Mesodermal cell (in vitro differentiated cells): Measurements from ENCODE around the gene FSIP1.

Experiments
- H3K27ac ChIP-seq: 2 replicates; pipeline ENCODE4 v1.7.0; 2013; ENCODE audit warnings: mild to moderate bottlenecking, low read depth, low read length, moderate library complexity; ENCODE audit not compliant: severe bottlenecking
- H3K36me3 ChIP-seq: 2 replicates; pipeline ENCODE4 v1.7.1; 2013; ENCODE audit warnings: mild to moderate bottlenecking, low read length, moderate library complexity; ENCODE audit not compliant: control insufficient read depth, insufficient read depth
- H3K4me1 ChIP-seq: one replicate; pipeline ENCODE4 v1.7.1; 2013; ENCODE audit warnings: mild to moderate bottlenecking, low read length; ENCODE audit not compliant: insufficient read depth, control insufficient read depth, poor library complexity, severe bottlenecking
- H3K4me3 ChIP-seq: 2 replicates; pipeline ENCODE4 v1.7.0; 2013; ENCODE audit warnings: low read length, control low read depth, mild to moderate bottlenecking; ENCODE audit not compliant: insufficient read depth, poor library complexity, severe bottlenecking; ENCODE audit errors: extremely low read depth
- H3K9me3 ChIP-seq: 2 replicates; pipeline ENCODE4 v1.7.1; 2013; ENCODE audit warnings: mild to moderate bottlenecking, low read length, moderate library complexity; ENCODE audit not compliant: control insufficient read depth
- whole genome bisulfite sequencing, 2 experiments: methylation state at CpG; one replicate each; pipeline ENCODE4 v1.1.5; 2013; ENCODE audit warnings: missing lambda C conversion rate in 2 of 2; ENCODE audit not compliant: insufficient coverage in 2 of 2; 5-methylcytosine and 5-hydroxymethylcytosine counted together

Gene FSIP1

DNA sequence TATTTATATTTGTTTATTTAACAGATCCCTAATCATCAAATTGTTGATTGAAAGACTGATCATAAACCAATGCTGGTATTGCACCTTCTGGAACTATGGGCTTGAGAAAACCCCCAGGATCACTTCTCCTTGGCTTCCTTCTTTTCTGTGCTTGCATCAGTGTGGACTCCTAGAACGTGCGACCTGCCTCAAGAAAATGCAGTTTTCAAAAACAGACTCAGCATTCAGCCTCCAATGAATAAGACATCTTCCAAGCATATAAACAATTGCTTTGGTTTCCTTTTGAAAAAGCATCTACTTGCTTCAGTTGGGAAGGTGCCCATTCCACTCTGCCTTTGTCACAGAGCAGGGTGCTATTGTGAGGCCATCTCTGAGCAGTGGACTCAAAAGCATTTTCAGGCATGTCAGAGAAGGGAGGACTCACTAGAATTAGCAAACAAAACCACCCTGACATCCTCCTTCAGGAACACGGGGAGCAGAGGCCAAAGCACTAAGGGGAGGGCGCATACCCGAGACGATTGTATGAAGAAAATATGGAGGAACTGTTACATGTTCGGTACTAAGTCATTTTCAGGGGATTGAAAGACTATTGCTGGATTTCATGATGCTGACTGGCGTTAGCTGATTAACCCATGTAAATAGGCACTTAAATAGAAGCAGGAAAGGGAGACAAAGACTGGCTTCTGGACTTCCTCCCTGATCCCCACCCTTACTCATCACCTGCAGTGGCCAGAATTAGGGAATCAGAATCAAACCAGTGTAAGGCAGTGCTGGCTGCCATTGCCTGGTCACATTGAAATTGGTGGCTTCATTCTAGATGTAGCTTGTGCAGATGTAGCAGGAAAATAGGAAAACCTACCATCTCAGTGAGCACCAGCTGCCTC lies 187.1 kb downstream of the FSIP1 start:
- no peaks in the 10 kb centered on the region for H3K4me1 ChIP-seq
- H3K4me3 ChIP-seq = no peak overlapping the region
- H3K36me3 ChIP-seq = peaks cover 65% of the 10 kb centered on the region
- H3K27ac ChIP-seq = peak overlapping the region; percentile 11
- H3K9me3 ChIP-seq = no peaks in the 10 kb centered on the region
- WGBS, 2 experiments = 90 to 100% methylated on average over 7 of the region's 8 CpGs

GRCh38 chr15:39594446-39595337 lies 187.9 kb downstream of the FSIP1 start:
- no peaks in the 10 kb centered on the region for H3K9me3 ChIP-seq
- no peaks in the 10 kb centered on the region for H3K4me1 ChIP-seq
- H3K36me3 ChIP-seq = peaks cover 74% of the 10 kb centered on the region
- WGBS, 2 experiments = 100% methylated on average over 1 of the region's 5 CpGs; no CpG with 5 or more reads in 1 of the 2 experiments
- H3K4me3 ChIP-seq = no peak overlapping the region
- no peak overlapping the region for H3K27ac ChIP-seq

GRCh38 chr15:39593656-39594445 lies 188.8 kb downstream of the FSIP1 start:
- Histone ChIP-seq H3K4me1 (no peaks in the 10 kb centered on the region), H3K9me3 (no peaks in the 10 kb centered on the region), H3K27ac (no peak overlapping the region), H3K4me3 (no peak overlapping the region), H3K36me3 (peaks cover 82% of the 10 kb centered on the region)
- 100% methylated on average over 3 to 4 of the region's 7 CpGs for WGBS, 2 experiments

- 97 to 98% methylated on average over 13 to 14 of the region's 15 CpGs for WGBS, 2 experiments
- H3K36me3 ChIP-seq = peaks cover 89% of the 10 kb centered on the region
Measured at GRCh38 chr15:39593071-39593655, 189.5 kb downstream of the FSIP1 start.

GRCh38 chr15:39592500-39592899 lies 190.1 kb downstream of the FSIP1 start:
- Histone ChIP-seq H3K9me3 (no peaks in the 10 kb centered on the region), H3K4me3 (no peak overlapping the region), H3K36me3 (peaks cover 93% of the 10 kb centered on the region), H3K27ac (no peak overlapping the region), H3K4me1 (peaks cover 7% of the 10 kb centered on the region)
- 90 to 100% methylated on average over 4 to 5 of the region's 6 CpGs for WGBS, 2 experiments

More at GRCh38 chr15:39593071-39593655, 189.5 kb downstream of the FSIP1 start:
- no peak overlapping the region for H3K4me3 ChIP-seq
- no peak overlapping the region for H3K27ac ChIP-seq
- peaks cover 3% of the 10 kb centered on the region for H3K4me1 ChIP-seq
- H3K9me3 ChIP-seq = no peaks in the 10 kb centered on the region

DNA sequence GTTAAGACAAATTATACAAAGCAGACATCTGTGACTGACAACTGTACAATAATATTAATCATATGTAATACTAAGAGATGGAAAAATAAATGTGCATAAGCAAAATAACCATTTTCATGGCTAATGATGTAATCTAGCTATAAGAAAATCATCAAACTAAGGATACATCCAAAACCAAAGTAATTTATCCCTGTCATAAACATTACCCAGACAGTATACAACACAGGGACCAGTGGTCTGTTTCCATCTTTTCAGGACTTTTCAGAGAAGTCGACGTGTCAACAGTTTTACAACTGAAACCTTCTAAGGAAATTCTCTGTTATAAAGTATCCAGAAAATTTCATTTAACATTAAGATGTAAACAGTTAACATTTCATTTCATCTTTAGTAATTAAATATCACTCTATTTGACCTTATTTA lies 190.7 kb downstream of the FSIP1 start:
- Histone ChIP-seq H3K27ac (no peak overlapping the region), H3K4me3 (no peak overlapping the region), H3K36me3 (peaks cover 97% of the 10 kb centered on the region), H3K4me1 (peaks cover 11% of the 10 kb centered on the region), H3K9me3 (no peaks in the 10 kb centered on the region)
- WGBS, 2 experiments = no CpG with 5 or more reads among the region's 2 CpGs

DNA sequence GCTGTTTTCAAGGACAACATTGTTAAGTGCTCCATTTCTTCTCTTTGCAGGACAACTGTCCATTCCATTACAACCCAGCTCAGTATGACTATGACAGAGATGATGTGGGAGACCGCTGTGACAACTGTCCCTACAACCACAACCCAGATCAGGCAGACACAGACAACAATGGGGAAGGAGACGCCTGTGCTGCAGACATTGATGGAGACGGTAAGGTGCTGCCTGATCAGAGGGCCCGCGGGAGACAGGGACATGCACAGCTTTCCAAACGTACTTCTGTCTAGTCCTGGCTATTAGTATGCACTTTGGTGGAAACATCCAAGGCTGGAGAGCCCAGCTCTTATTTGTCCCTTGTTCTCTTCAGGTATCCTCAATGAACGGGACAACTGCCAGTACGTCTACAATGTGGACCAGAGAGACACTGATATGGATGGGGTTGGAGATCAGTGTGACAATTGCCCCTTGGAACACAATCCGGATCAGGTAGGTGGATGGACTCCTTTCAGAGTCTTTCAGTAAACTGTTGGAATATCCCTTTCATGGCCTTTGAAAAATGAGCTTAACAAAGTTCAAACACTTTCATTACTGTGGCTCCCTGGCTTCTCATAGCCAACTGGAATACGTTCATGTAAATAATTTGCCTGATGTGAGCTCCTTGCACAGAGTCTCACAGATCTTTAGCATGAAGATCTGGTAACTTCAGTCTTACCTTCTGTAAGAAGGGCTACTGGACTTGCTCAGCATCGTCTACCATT lies 191.3 kb downstream of the FSIP1 start:
- WGBS, 2 experiments = 95 to 96% methylated on average over 9 of the region's 11 CpGs
- Histone ChIP-seq H3K4me1 (peaks cover 14% of the 10 kb centered on the region), H3K27ac (no peak overlapping the region), H3K9me3 (no peaks in the 10 kb centered on the region), H3K4me3 (no peak overlapping the region), H3K36me3 (peaks cover 98% of the 10 kb centered on the region)

- 97 to 99% methylated on average over 9 to 11 of the region's 13 CpGs for WGBS, 2 experiments
- H3K4me3 ChIP-seq = no peak overlapping the region
- H3K36me3 ChIP-seq = peaks cover 98% of the 10 kb centered on the region
- H3K9me3 ChIP-seq = no peaks in the 10 kb centered on the region
- H3K4me1 ChIP-seq = peaks cover 22% of the 10 kb centered on the region
- H3K27ac ChIP-seq = no peak overlapping the region
Measured at GRCh38 chr15:39589815-39590644, 192.6 kb downstream of the FSIP1 start.

GRCh38 chr15:39589193-39589814 lies 193.3 kb downstream of the FSIP1 start:
- no peaks in the 10 kb centered on the region for H3K9me3 ChIP-seq
- H3K36me3 ChIP-seq = peaks cover 98% of the 10 kb centered on the region
- H3K4me3 ChIP-seq = no peak overlapping the region
- H3K4me1 ChIP-seq = peaks cover 23% of the 10 kb centered on the region
- WGBS, 2 experiments = 90 to 91% methylated on average over 9 to 13 of the region's 14 CpGs
- H3K27ac ChIP-seq = no peak overlapping the region
